Measurements from ENCODE around the gene KCNAB2. TPM values are rescaled to one million over a fixed set of nuclear protein-coding genes. Genes with fewer than 3 reads are reported as not detected.

The KCNAB2 gene
- polyA plus RNA-seq (2012; rRNA removed) = 6.1 and 7.6 TPM in 2 replicates
- polyA plus RNA-seq (2012; cell fraction: cytosol; rRNA removed) = 3.3 and 4.6 TPM in 2 replicates
- 12.2 and 13.1 TPM in 2 replicates for polyA plus RNA-seq (2012; cell fraction: nucleus; rRNA removed)

- Histone ChIP-seq H3K4me1 (ENCODE audit: control insufficient read depth in 1 of 2, insufficient read depth in 2 of 2, low read depth in 1 of 2, low read length in 1 of 2) (peaks cover 0 to 41% of the 10 kb centered on the region in 2 experiments; a peak in 1 of 4 replicates), H3K9me3 (no peaks in the 10 kb centered on the region), H3F3A (replicated peaks; ENCODE audit: insufficient read depth) (no peaks in the 10 kb centered on the region), H2AFZ (ENCODE audit: low read depth) (no peak within 1 kb of the TSS), H3K27ac (ENCODE audit: low read depth in 2 of 2, low read length in 1 of 2) (no peak within 1 kb of the TSS), H3K9me2 (no peaks in the 10 kb centered on the region), H3K9ac (no peak within 1 kb of the TSS), H3K79me2 (ENCODE audit: insufficient read depth) (no peaks in the 10 kb centered on the region), H3K4me2 (no peak within 1 kb of the TSS), H3K27me3 (ENCODE audit: insufficient read depth) (no peaks in the 10 kb centered on the region), H3K4me3 (ENCODE audit: low read depth in 2 of 2, low read length in 1 of 2) (no peak within 1 kb of the TSS), H4K20me1 (ENCODE audit: insufficient read depth) (no peaks in the 10 kb centered on the region), H3K36me3 (replicated peaks in 1 of 2; ENCODE audit: control insufficient read depth in 1 of 2, insufficient read depth in 2 of 2, low read length in 1 of 2) (no peaks in the 10 kb centered on the region)
- ChIA-PET CTCF (interaction anchor here (0.9 to 1.5 kb wide), 5 partner anchors 11 to 162 kb away, joined by 3 to 12 read pairs (median 4); no protein-coding TSS in a partner anchor), POLR2A (interaction anchor here (1.7 kb wide), 1 partner anchor 11 kb away, joined by 4 read pairs; no protein-coding TSS in a partner anchor)
- no peak for TF ChIP-seq SMC3 (IDR thresholded peaks at IDR 0.05; ENCODE audit: low read depth, low read length)
- no peak for TF ChIP-seq REST (IDR thresholded peaks at IDR 0.05; ENCODE audit: low read depth, low read length)
- no peak for DNase-seq
- WGBS (ENCODE audit: low lambda C conversion rate) = 61% methylated on average over 5 of the region's 15 CpGs
Measured at GRCh38 chr1:6045561-6045960, at the start of gene KCNAB2. TSS of gene KCNAB2 (plus strand) at chr1:6045888. CDS start at chr1:6051537, 5,649 bp downstream.

GRCh38 chr1:5996641-5997270 is 48.9 kb upstream of the KCNAB2 start:
- Histone ChIP-seq H3K4me1 (ENCODE audit: control insufficient read depth in 1 of 2, insufficient read depth in 2 of 2, low read depth in 1 of 2, low read length in 1 of 2) (peaks cover 0 to 39% of the 10 kb centered on the region in 2 experiments; a peak in 1 of 4 replicates), H3F3A (replicated peaks; ENCODE audit: insufficient read depth) (no peaks in the 10 kb centered on the region), H3K9me2 (no peaks in the 10 kb centered on the region), H3K36me3 (replicated peaks in 1 of 2; ENCODE audit: control insufficient read depth in 1 of 2, insufficient read depth in 2 of 2, low read length in 1 of 2) (no peaks in the 10 kb centered on the region), H4K20me1 (ENCODE audit: insufficient read depth) (no peaks in the 10 kb centered on the region), H3K4me2 (no peak overlapping the region), H3K4me3 (ENCODE audit: low read depth in 2 of 2, low read length in 1 of 2) (no peak overlapping the region), H3K9me3 (no peaks in the 10 kb centered on the region), H3K79me2 (ENCODE audit: insufficient read depth) (no peaks in the 10 kb centered on the region), H3K9ac (no peak overlapping the region), H3K27ac (ENCODE audit: low read depth in 2 of 2, low read length in 1 of 2) (no peak overlapping the region), H3K27me3 (ENCODE audit: insufficient read depth) (no peaks in the 10 kb centered on the region), H2AFZ (ENCODE audit: low read depth) (no peak overlapping the region)
- DNase-seq = no peak
- 88% methylated on average over 8 of the region's 16 CpGs for WGBS (ENCODE audit: low lambda C conversion rate)
- ChIA-PET POLR2A (interaction anchor here (0.6 kb wide), 1 partner anchor 191 kb away, joined by 3 read pairs; no protein-coding TSS in a partner anchor), CTCF (interaction anchor here (1.6 kb wide), 1 partner anchor 16 kb away, joined by 4 read pairs; no protein-coding TSS in a partner anchor)
- TF ChIP-seq USF2 (IDR thresholded peaks at IDR 0.05; ENCODE audit: borderline replicate concordance, low read depth, low read length) (no peak), ZBTB33 (IDR thresholded peaks at IDR 0.05; ENCODE audit: borderline replicate concordance, low read depth) (no peak), RXRA (IDR thresholded peaks at IDR 0.05; ENCODE audit: borderline replicate concordance, low read depth) (no peak), CHD2 (IDR thresholded peaks at IDR 0.05; ENCODE audit: low read length, partially characterized antibody) (no peak), TCF12 (IDR thresholded peaks at IDR 0.05) (no peak), POLR2AphosphoS5 (IDR thresholded peaks at IDR 0.05; ENCODE audit: low read depth, low read length) (no peak), FOSL2 (IDR thresholded peaks at IDR 0.05; ENCODE audit: borderline replicate concordance, low read depth) (no peak), TAF1 (IDR thresholded peaks at IDR 0.05; ENCODE audit: borderline replicate concordance, low read depth, low read length) (no peak), SIN3A (IDR thresholded peaks at IDR 0.05; ENCODE audit: borderline replicate concordance, low read depth, low read length) (no peak), NFIC (IDR thresholded peaks at IDR 0.05; ENCODE audit: borderline replicate concordance) (no peak), IRF3 (IDR thresholded peaks at IDR 0.05; ENCODE audit: low read depth, low read length) (no peak)
